ENCODE data around the gene RPAP2.

Gene RPAP2

GRCh38 chr1:92441316-92441696 is 142.4 kb downstream of the RPAP2 start:
- Histone ChIP-seq H3K36me3 (ENCODE audit: insufficient read depth, low read length) (no peaks in the 10 kb centered on the region), H3K4me2 (ENCODE audit: low read length) (no peak overlapping the region), H3K27me3 (ENCODE audit: insufficient read depth, low read length) (no peaks in the 10 kb centered on the region), H2AFZ (ENCODE audit: low read length) (no peak overlapping the region), H3K4me3 (ENCODE audit: low read depth, low read length, poor library complexity, severe bottlenecking) (no peak overlapping the region), H3K79me2 (ENCODE audit: insufficient read depth, low read length) (no peaks in the 10 kb centered on the region), H3K27ac (ENCODE audit: low read depth, low read length, poor library complexity, severe bottlenecking) (no peak overlapping the region), H3K4me1 (ENCODE audit: insufficient read depth, low read length, severe bottlenecking) (no peaks in the 10 kb centered on the region), H3K9me3 (ENCODE audit: low read length) (no peaks in the 10 kb centered on the region), H3K9ac (ENCODE audit: low read length) (no peak overlapping the region), H3K9me2 (ENCODE audit: low read depth, low read length) (no peaks in the 10 kb centered on the region), H3F3A (ENCODE audit: insufficient read depth, low read length) (no peaks in the 10 kb centered on the region), H4K20me1 (ENCODE audit: insufficient read depth, low read length) (no peaks in the 10 kb centered on the region)
- no peak for TF ChIP-seq EZH2 (IDR thresholded peaks at IDR 0.05; ENCODE audit: borderline replicate concordance, low read length)

GRCh38 chr1:92441697-92442342 is 143.0 kb downstream of the RPAP2 start:
- Histone ChIP-seq H3K4me1 (ENCODE audit: insufficient read depth, low read length, severe bottlenecking) (no peaks in the 10 kb centered on the region), H2AFZ (ENCODE audit: low read length) (no peak overlapping the region), H3K9ac (ENCODE audit: low read length) (no peak overlapping the region), H3K27me3 (ENCODE audit: insufficient read depth, low read length) (no peaks in the 10 kb centered on the region), H3K79me2 (ENCODE audit: insufficient read depth, low read length) (no peaks in the 10 kb centered on the region), H3K36me3 (ENCODE audit: insufficient read depth, low read length) (no peaks in the 10 kb centered on the region), H3F3A (ENCODE audit: insufficient read depth, low read length) (no peaks in the 10 kb centered on the region), H3K4me2 (ENCODE audit: low read length) (no peak overlapping the region), H3K9me2 (ENCODE audit: low read depth, low read length) (no peaks in the 10 kb centered on the region), H3K9me3 (ENCODE audit: low read length) (no peaks in the 10 kb centered on the region), H3K27ac (ENCODE audit: low read depth, low read length, poor library complexity, severe bottlenecking) (no peak overlapping the region), H3K4me3 (ENCODE audit: low read depth, low read length, poor library complexity, severe bottlenecking) (no peak overlapping the region), H4K20me1 (ENCODE audit: insufficient read depth, low read length) (no peaks in the 10 kb centered on the region)
- TF ChIP-seq CTCF (IDR thresholded peaks at IDR 0.05; ENCODE audit: low read length) (no peak), EZH2 (IDR thresholded peaks at IDR 0.05; ENCODE audit: borderline replicate concordance, low read length) (no peak)

- Histone ChIP-seq H3K9ac (ENCODE audit: low read length) (no peak overlapping the region), H3K79me2 (ENCODE audit: insufficient read depth, low read length) (no peaks in the 10 kb centered on the region), H3K4me1 (ENCODE audit: insufficient read depth, low read length, severe bottlenecking) (no peaks in the 10 kb centered on the region), H3K4me3 (ENCODE audit: low read depth, low read length, poor library complexity, severe bottlenecking) (no peak overlapping the region), H3K27ac (ENCODE audit: low read depth, low read length, poor library complexity, severe bottlenecking) (no peak overlapping the region), H2AFZ (ENCODE audit: low read length) (no peak overlapping the region), H3K9me2 (ENCODE audit: low read depth, low read length) (no peaks in the 10 kb centered on the region), H3K36me3 (ENCODE audit: insufficient read depth, low read length) (no peaks in the 10 kb centered on the region), H4K20me1 (ENCODE audit: insufficient read depth, low read length) (no peaks in the 10 kb centered on the region), H3F3A (ENCODE audit: insufficient read depth, low read length) (no peaks in the 10 kb centered on the region), H3K9me3 (ENCODE audit: low read length) (no peaks in the 10 kb centered on the region), H3K27me3 (ENCODE audit: insufficient read depth, low read length) (no peaks in the 10 kb centered on the region), H3K4me2 (ENCODE audit: low read length) (no peak overlapping the region)
- TF ChIP-seq CTCF (IDR thresholded peaks at IDR 0.05; ENCODE audit: low read length), result no peak
- no peak for TF ChIP-seq EZH2 (IDR thresholded peaks at IDR 0.05; ENCODE audit: borderline replicate concordance, low read length)
Observed at GRCh38 chr1:92442351-92442750, 143.5 kb downstream of the RPAP2 start.

GRCh38 chr1:92443893-92444292 is 145.0 kb downstream of the RPAP2 start:
- Histone ChIP-seq H3K4me3 (ENCODE audit: low read depth, low read length, poor library complexity, severe bottlenecking) (no peak overlapping the region), H3K9me3 (ENCODE audit: low read length) (no peaks in the 10 kb centered on the region), H3K27me3 (ENCODE audit: insufficient read depth, low read length) (no peaks in the 10 kb centered on the region), H3K4me2 (ENCODE audit: low read length) (no peak overlapping the region), H3F3A (ENCODE audit: insufficient read depth, low read length) (no peaks in the 10 kb centered on the region), H3K27ac (ENCODE audit: low read depth, low read length, poor library complexity, severe bottlenecking) (no peak overlapping the region), H3K4me1 (ENCODE audit: insufficient read depth, low read length, severe bottlenecking) (no peaks in the 10 kb centered on the region), H3K9ac (ENCODE audit: low read length) (no peak overlapping the region), H3K9me2 (ENCODE audit: low read depth, low read length) (no peaks in the 10 kb centered on the region), H3K79me2 (ENCODE audit: insufficient read depth, low read length) (no peaks in the 10 kb centered on the region), H4K20me1 (ENCODE audit: insufficient read depth, low read length) (no peaks in the 10 kb centered on the region), H2AFZ (ENCODE audit: low read length) (no peak overlapping the region), H3K36me3 (ENCODE audit: insufficient read depth, low read length) (no peaks in the 10 kb centered on the region)
- no peak for TF ChIP-seq EZH2 (IDR thresholded peaks at IDR 0.05; ENCODE audit: borderline replicate concordance, low read length)
